Kidney (tissue), 14 donors: ENCODE results near the gene NAV1. TPM values are rescaled to one million over a fixed set of nuclear protein-coding genes. Genes with fewer than 3 reads are reported as not detected.

Source experiments
- DNase-seq, 5 donors: peaks; one replicate each; pipeline ENCODE4 v3.0.0-alpha.2; 2013 to 2020
- FAIRE-seq: peaks from 2 replicates; lab custom pipeline; 2012; peaks lifted over from hg19 to GRCh38; lab: Jason Lieb, UNC
- H3K27ac ChIP-seq, 2 donors: one replicate each; pipeline ENCODE4 v1.7.0; 2013; ENCODE audit warnings: low read depth in 2 of 2, low read length in 2 of 2, inconsistent platforms in 1 of 2
- H3K27me3 ChIP-seq: one replicate; pipeline ENCODE4 v1.7.1; 2013; ENCODE audit warnings: low read length, inconsistent platforms; ENCODE audit not compliant: control insufficient read depth, insufficient read depth
- H3K36me3 ChIP-seq, 3 donors: one replicate each; pipeline versions ENCODE4 v1.7.0 to v1.7.1; 2013; ENCODE audit warnings: low read length in 3 of 3, control low read depth in 1 of 3, inconsistent platforms in 1 of 3; ENCODE audit not compliant: insufficient read depth in 3 of 3, control insufficient read depth in 2 of 3
- H3K4me1 ChIP-seq, 3 donors: one replicate each; pipeline versions ENCODE4 v1.7.0 to v1.7.1; 2013; ENCODE audit warnings: low read length in 3 of 3, inconsistent platforms in 1 of 3, low read depth in 1 of 3; ENCODE audit not compliant: control insufficient read depth in 2 of 3, insufficient read depth in 2 of 3
- H3K4me3 ChIP-seq, 3 donors: one replicate each; pipeline versions ENCODE4 v1.7.0 to v1.8.1; 2013; ENCODE audit warnings: low read length in 3 of 3, control low read depth in 1 of 3, inconsistent platforms in 1 of 3
- H3K9ac ChIP-seq, 3 donors: one replicate each; pipeline versions ENCODE4 v1.7.0 to v1.7.1; 2013; ENCODE audit warnings: low read length in 3 of 3, control low read depth in 1 of 3, inconsistent platforms in 1 of 3
- H3K9me3 ChIP-seq, 3 donors: one replicate each; pipeline versions ENCODE4 v1.7.0 to v1.7.1; 2013; ENCODE audit warnings: low read length in 3 of 3, control low read depth in 1 of 3, inconsistent platforms in 1 of 3; ENCODE audit not compliant: control insufficient read depth in 2 of 3, insufficient read depth in 1 of 3
- CTCF ChIP-seq: IDR thresholded peaks from 3 replicates; pipeline ENCODE4 v1.5.1; 2012; ENCODE audit warnings: mild to moderate bottlenecking, moderate library complexity, borderline replicate concordance; ENCODE audit not compliant: insufficient read depth; ENCODE audit errors: extremely low read depth
- intact Hi-C: fragments of 100-400 bp; cut with DNase I; formaldehyde crosslinking; loops from one replicate; pipeline ENCODE4 v1.11.1; 2022
- polyA plus RNA-seq: library from polyadenylated mRNA; stranded (reverse); fragments of 350-450 nt; fragmentation: Illumina TruSeq; extraction: RNeasy Lipid Tissue Mini Kit (QIAGEN cat#74804); gene quantifications from one replicate; pipeline ENCODE4 v1.2.3, GENCODE V29; 2014; ENCODE audit warnings: low read depth, low replicate concordance; ENCODE audit not compliant: insufficient read depth
- total RNA-seq: library from RNA; stranded (reverse); fragmentation: NEBNext Ultra II Directional; extraction: Animal tissue kit (Norgen Biotek cat#: 25700); gene quantifications from one replicate; pipeline ENCODE4 v1.2.1, GENCODE V29; 2021
- donor health status: control.
- donor health status: control.
- donor health status: control.
- donor health status: control.
- donor health status: control.
- donor health status: DM: yes; HTN: yes; CAD: no.
- donor health status: Normal renal cell carcinoma (clear cell type).

NAV1 gene
- total and polyA plus RNA-seq, 2 donors from 2014 or later, result 1.7 to 23.0 TPM

- no peak overlapping the region for H3K27ac ChIP-seq
- TF ChIP-seq CTCF, result no peak
- FAIRE-seq (no peak), DNase-seq (no peak)
- intact Hi-C loops, result loop anchor here (10.0 kb wide), 1 partner anchor 65 kb away; no protein-coding TSS in a partner anchor
- no peaks in the 10 kb centered on the region for H3K9me3 ChIP-seq
- H3K27me3 ChIP-seq, result no peaks in the 10 kb centered on the region
- peaks cover 12 to 30% (median 24%) of the 10 kb centered on the region in 3 donors for H3K4me1 ChIP-seq
- H3K9ac ChIP-seq, result no peak overlapping the region
- H3K36me3 ChIP-seq, result no peaks in the 10 kb centered on the region
- no peak overlapping the region for H3K4me3 ChIP-seq
These were observed 29.1 kb upstream of the NAV1 start for GRCh38 chr1:201509601-201510374.

- FAIRE-seq, result no peak
- H3K27me3 ChIP-seq, result no peaks in the 10 kb centered on the region
These were observed 28.2 kb upstream of the NAV1 start for GRCh38 chr1:201510734-201511133.

GRCh38 chr1:201511396-201511940, 27.5 kb upstream of the NAV1 start:
- no peak for TF ChIP-seq CTCF
- Histone ChIP-seq H3K27me3 (no peaks in the 10 kb centered on the region), H3K9me3 (no peaks in the 10 kb centered on the region), H3K36me3 (no peaks in the 10 kb centered on the region), H3K9ac (peak overlapping the region in 1 of 3 donors; percentile 2), H3K27ac (peak overlapping the region; percentile 26 to 73), H3K4me3 (no peak overlapping the region), H3K4me1 (peaks cover 3 to 21% (median 18%) of the 10 kb centered on the region in 3 donors)
- intact Hi-C loops, result loop anchor here (10.0 kb wide), 1 partner anchor 67 kb away; no protein-coding TSS in a partner anchor
- FAIRE-seq (no peak), DNase-seq (no peak)

More at GRCh38 chr1:201510734-201511133, 28.2 kb upstream of the NAV1 start:
- intact Hi-C loops, result loop anchor here (10.0 kb wide), 1 partner anchor 66 kb away; no protein-coding TSS in a partner anchor
- Histone ChIP-seq H3K4me1 (peaks cover 4 to 24% (median 24%) of the 10 kb centered on the region in 3 donors), H3K36me3 (no peaks in the 10 kb centered on the region), H3K9me3 (no peaks in the 10 kb centered on the region), H3K9ac (no peak overlapping the region), H3K4me3 (no peak overlapping the region), H3K27ac (no peak overlapping the region)
- DNase-seq, result no peak
- no peak for TF ChIP-seq CTCF
